RCC 7860 (cell line): Measurements from ENCODE around the gene STARD8.
"Not testable (repeated sequence)": the region's sequence is repeated elsewhere in the genome, so short reads cannot be mapped to it uniquely, and the experiment has no call there.

ENCODE experiments used
- DNase-seq: peaks from one replicate; pipeline ENCODE4 v3.0.0-alpha.2; 2015; ENCODE audit warnings: low spot score
- FAIRE-seq: peaks from 2 replicates; lab custom pipeline; 2012; peaks lifted over from hg19 to GRCh38; lab: Jason Lieb, UNC

The STARD8 gene

GRCh38 chrX:68686097-68686977 is 38.9 kb downstream of the STARD8 start:
- FAIRE-seq, result no peak

GRCh38 chrX:68688931-68689330 is 41.5 kb downstream of the STARD8 start:
- FAIRE-seq, result not testable (repeated sequence)

More at GRCh38 chrX:68686097-68686977, 38.9 kb downstream of the STARD8 start:
- no peak for DNase-seq

GRCh38 chrX:68690936-68691501 is 43.6 kb downstream of the STARD8 start:
- FAIRE-seq, result no peak
- no peak for DNase-seq

More at GRCh38 chrX:68688931-68689330, 41.5 kb downstream of the STARD8 start:
- DNase-seq, result not testable (repeated sequence)

GRCh38 chrX:68691921-68692320 is 44.5 kb downstream of the STARD8 start:
- DNase-seq (no peak), FAIRE-seq (no peak)

- DNase-seq (peak; percentile 70), FAIRE-seq (peak; percentile 96)
These were observed 45.2 kb downstream of the STARD8 start for GRCh38 chrX:68692651-68693050.

- peak; percentile 77 for FAIRE-seq
- peak; percentile 26 for DNase-seq
These were observed 46.3 kb downstream of the STARD8 start for GRCh38 chrX:68693481-68694434.

GRCh38 chrX:68694435-68695205 is 47.2 kb downstream of the STARD8 start:
- no peak for FAIRE-seq

GRCh38 chrX:68695206-68695845 is 47.9 kb downstream of the STARD8 start:
- peak; percentile 10 for DNase-seq
- FAIRE-seq, result no peak

More at GRCh38 chrX:68694435-68695205, 47.2 kb downstream of the STARD8 start:
- no peak for DNase-seq

- FAIRE-seq (no peak), DNase-seq (no peak)
These were observed 49.0 kb downstream of the STARD8 start for GRCh38 chrX:68696267-68696990.

GRCh38 chrX:68697036-68697435 is 49.6 kb downstream of the STARD8 start:
- no peak for DNase-seq
- FAIRE-seq, result no peak

- DNase-seq, result peak; percentile 61
These were observed 50.1 kb downstream of the STARD8 start for GRCh38 chrX:68697465-68698125.

GRCh38 chrX:68698942-68699341 is 51.5 kb downstream of the STARD8 start:
- FAIRE-seq (peak; percentile 98), DNase-seq (peak; percentile 87)

More at GRCh38 chrX:68697465-68698125, 50.1 kb downstream of the STARD8 start:
- FAIRE-seq, result peak; percentile 95

GRCh38 chrX:68699960-68700746 is 52.7 kb downstream of the STARD8 start:
- DNase-seq, result peak; percentile 76
- FAIRE-seq, result peak; percentile 90

- FAIRE-seq, result no peak
- no peak for DNase-seq
These were observed 55.9 kb downstream of the STARD8 start for GRCh38 chrX:68703369-68703768.

GRCh38 chrX:68703846-68704245 is 56.4 kb downstream of the STARD8 start:
- DNase-seq (no peak), FAIRE-seq (no peak)

- DNase-seq (no peak), FAIRE-seq (no peak)
These were observed 58.5 kb downstream of the STARD8 start for GRCh38 chrX:68705986-68706385.

GRCh38 chrX:68708503-68709290 is 61.2 kb downstream of the STARD8 start:
- FAIRE-seq (no peak), DNase-seq (no peak)
